Measurements from ENCODE around the gene CD209.
"Not testable (repeated sequence)": the region's sequence is repeated elsewhere in the genome, so short reads cannot be mapped to it uniquely, and the experiment has no call there.

Gene CD209

GRCh38 chr19:7746903-7747884 is at the start of gene CD209:
CD209 (minus strand) TSS chr19:7747534; CDS start chr19:7747511, 23 bp downstream.
- DNase-seq (ENCODE audit: low read depth), result no peak

GRCh38 chr19:7795555-7796161 is 48.3 kb upstream of the CD209 start:
- no peak for DNase-seq (ENCODE audit: low read depth)

GRCh38 chr19:7793493-7793892 is 46.2 kb upstream of the CD209 start:
- no peak for DNase-seq (ENCODE audit: low read depth)

DNA sequence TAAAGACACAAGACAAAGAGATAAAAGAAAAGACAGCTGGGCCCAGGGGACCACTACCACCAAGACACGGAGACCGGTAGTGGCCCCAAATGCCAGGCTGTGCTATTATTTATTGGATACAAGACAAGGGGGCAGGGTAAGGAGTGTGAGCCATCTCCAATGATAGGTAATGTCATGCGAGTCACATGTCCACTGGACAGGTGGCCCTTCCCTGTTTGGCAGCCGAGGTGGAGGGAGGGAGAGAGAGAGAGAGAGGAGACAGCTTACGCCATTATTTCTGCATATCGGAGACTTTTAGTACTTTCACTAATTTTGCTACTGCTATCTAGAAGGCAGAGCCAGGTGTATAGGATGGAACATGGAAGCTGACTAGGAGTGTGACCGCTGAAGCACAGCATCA is 45.4 kb upstream of the CD209 start:
- DNase-seq (ENCODE audit: low read depth), result not testable (repeated sequence)

DNA sequence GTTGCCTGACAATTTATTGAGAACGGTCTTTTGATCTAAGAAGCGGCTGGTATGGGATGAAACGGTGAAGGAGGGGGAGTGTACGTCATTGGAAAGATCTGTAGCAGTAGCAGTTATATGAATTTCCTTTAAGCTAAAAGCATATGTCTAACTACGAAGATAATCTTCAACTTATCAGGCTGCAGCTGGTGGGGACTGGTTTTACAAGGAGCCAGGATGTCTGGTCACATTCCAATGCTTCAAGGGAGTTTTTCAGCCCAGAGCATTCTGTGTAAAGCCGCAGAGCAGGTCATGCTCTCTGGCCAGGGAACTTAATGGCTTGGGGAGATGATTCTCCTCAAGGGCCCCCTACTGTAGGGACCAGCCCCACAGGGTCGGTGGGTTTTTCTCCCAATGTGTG is 44.9 kb upstream of the CD209 start:
- DNase-seq (ENCODE audit: low read depth), result no peak

DNA sequence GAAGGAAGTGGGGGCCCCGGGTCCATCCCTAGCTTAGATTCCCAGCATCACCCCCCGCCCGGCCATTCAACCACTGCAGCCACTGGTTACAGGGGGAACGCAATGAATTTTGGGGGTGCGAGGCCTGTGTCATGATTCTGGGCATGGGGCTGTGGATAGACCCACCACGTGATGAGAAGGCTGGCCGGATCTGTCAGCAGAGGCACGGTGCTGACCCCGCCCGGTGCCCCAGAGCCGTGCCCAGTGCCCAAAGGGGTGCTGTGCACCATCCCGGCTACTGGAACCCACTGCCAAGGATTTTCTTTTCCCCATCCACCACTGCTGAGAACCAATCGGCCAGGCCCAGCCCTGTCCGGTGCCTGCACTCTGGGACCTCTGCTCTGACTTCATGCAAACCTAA is 43.1 kb upstream of the CD209 start:
- DNase-seq (ENCODE audit: low read depth), result no peak

- DNase-seq (ENCODE audit: low read depth), result peak; percentile 15
These were observed 42.1 kb upstream of the CD209 start for GRCh38 chr19:7789447-7789846.

GRCh38 chr19:7788933-7789323 is 41.6 kb upstream of the CD209 start:
- DNase-seq (ENCODE audit: low read depth), result no peak

DNA sequence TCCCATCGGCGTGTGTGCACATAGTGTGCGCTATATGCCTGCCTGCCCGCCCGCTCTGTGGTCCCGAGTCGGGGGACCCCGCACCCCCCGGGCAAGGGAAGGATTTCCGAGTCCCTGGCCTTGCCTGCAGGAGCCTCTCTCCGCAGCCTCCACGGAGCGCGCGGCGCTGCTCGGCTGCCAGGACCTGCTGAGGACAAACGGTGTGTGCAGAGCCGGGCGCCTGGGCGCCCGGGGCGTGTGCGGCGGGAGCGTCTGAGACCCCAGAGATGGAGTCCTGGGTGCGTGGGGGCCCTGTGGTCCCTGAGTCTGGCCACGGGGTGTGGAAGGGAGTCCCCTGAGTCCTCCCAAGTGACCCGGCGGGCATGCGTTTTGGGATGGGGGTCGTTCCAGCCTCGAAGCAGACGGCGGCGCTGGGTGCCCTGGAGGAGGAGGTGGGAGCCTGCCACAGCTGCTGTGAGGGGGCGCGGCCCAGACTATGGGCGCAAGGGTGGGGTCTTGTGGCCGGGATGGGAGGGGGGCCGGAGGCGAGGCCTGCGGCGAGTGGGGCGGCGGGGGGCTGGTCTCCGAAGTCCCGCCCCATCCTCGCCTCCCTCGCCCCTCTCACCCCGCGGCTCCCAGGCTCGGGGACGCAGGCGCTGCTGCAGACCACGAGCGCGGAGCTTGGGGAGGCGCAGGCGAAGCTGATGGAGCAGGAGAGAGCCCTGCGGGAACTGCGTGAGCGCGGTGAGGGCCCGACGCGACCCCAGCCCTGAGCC is 41.0 kb upstream of the CD209 start:
- DNase-seq (ENCODE audit: low read depth), result no peak

GRCh38 chr19:7787602-7788177 is 40.4 kb upstream of the CD209 start:
- no peak for DNase-seq (ENCODE audit: low read depth)

DNA sequence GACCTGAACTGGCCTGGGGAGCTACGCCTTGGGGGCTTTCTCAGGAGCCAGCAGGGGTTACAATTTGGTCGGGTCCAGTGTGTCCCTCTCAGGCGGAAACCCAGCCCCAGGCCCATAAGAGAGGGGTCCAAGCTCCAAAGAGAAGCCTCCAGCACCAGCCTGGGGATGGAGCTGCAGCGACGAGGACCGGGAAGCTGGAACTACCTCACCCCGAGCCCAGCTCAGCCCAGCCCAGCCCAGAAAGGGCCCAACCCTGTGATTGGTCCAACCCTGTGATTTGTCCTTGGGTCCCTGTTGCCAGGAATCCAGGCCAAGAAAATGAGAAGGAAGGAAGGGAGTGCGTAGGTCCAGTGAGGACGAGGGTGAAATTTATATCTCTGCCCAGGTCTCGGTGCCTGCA is 39.8 kb upstream of the CD209 start:
- no peak for DNase-seq (ENCODE audit: low read depth)

DNA sequence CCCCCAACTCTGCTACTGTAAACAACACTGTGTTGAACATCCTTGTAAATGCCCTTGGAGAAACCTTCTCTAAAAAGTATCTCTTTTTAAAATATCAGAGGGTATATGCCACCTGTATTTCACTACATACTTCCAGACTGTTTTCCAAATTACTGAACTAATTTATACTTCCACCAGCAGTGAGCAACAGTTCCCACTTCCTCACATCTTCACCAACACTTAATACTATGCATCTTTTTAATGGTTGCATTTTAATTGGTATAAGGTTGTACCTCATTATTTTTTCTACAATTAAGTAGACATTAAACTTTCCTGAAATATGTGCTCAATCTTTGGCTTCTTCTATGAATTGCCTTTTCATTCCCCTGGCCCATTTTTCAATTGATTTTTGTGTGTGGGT is 37.5 kb upstream of the CD209 start:
- no peak for DNase-seq (ENCODE audit: low read depth)

GRCh38 chr19:7783991-7784423 is 36.7 kb upstream of the CD209 start:
- DNase-seq (ENCODE audit: low read depth), result no peak

GRCh38 chr19:7781157-7781556 is 33.8 kb upstream of the CD209 start:
- no peak for DNase-seq (ENCODE audit: low read depth)

GRCh38 chr19:7779631-7780486 is 32.5 kb upstream of the CD209 start:
- DNase-seq (ENCODE audit: low read depth), result no peak

DNA sequence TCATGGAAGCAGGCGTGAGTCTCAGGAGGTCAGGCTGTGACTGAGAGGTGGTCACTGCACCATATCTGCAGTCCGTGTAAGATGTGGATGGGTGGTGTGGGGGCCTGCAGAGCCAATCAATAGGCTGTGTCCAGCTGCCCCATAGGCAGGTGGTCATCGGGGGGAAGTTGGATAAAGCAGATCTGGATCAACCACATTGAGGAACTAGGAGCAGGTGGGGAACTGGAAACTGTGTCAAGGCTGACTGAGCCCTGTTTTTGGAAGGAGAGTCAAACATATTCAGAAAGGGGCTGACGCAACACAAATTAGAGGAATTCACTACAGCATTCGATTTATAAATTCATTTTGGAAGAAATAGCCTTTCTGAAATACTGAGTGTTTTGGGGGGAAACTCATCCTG is 30.7 kb upstream of the CD209 start:
- no peak for DNase-seq (ENCODE audit: low read depth)

DNA sequence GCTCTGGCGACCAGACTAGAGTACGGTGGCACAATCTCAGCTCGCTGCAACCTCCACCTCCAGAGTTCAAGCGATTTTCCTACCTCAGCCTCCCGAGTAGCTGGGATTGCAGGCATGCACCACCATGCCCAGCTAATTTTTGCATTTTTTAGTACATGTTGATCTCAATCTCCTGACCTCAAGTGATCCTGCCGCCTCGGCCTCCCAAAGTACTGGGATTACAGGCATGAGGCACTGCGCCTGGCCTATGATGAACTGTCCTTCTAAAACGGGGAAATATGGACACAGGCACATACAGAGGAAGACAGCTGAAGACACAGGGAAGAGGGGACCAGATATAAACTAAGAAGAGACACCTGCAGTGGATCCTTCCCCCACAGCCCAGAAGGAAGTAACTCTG is 28.4 kb upstream of the CD209 start:
- DNase-seq (ENCODE audit: low read depth), result no peak

DNA sequence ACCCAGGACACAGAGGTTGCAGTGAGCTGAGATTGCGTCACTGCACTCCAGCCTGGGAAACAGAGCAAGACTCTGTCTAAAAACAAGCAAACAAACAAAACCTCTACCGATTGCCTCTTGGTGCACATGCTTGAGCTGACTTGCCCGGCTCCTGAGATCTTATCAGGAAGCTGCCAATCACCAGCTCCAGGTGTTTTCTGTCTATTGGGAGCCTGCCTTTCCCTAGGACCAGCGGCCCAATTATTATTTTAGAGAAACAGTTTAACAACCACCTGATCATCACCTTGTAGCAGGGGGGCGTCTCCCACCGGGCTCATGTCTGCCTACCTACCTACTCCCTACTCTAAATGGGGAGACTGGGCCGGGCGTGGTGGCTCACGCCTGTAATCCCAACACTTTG is 26.5 kb upstream of the CD209 start:
- DNase-seq (ENCODE audit: low read depth), result no peak

GRCh38 chr19:7772752-7773291 is 25.5 kb upstream of the CD209 start:
- DNase-seq (ENCODE audit: low read depth), result no peak

DNA sequence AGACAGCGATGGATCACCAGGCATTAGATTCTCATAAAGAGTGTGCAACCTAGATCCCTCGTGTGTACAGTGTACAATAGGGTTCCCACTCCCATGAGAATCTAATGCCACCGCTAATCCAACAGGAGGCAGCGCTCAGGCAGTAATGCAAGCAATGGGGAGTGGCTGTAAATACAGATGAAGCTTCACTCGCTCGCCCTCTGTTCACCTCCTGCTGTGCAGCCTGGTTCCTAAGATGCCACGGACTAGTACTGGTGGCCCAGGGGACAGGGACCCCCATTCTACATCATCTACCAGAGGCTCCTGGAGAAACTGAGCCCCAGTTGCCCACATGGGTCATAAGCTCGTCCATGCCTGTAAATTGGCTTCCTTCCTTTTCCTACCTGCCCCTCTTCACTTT is 23.7 kb upstream of the CD209 start:
- DNase-seq (ENCODE audit: low read depth), result no peak

DNA sequence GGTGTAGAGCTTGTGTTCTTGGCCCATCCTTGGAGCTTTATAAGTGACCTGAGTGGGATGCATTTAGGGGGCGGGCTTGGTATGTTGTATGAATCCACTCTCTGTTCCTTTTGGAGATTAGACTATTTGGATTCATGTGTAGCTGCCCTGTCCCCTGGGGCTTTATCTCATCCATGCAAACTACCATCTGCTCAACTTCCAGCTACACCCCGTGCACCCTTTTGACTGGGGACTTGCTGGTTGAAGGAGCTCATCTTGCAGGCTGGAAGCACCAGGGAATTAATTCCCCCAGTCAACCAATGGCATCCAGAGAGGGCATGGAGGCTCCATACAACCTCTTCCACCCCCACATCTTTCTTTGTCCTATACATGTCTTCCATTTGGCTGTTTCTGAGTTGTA is 21.8 kb upstream of the CD209 start:
- DNase-seq (ENCODE audit: low read depth), result no peak

Measured in stimulated activated CD8-positive, alpha-beta memory T cell treated with anti-CD3 and anti-CD28 coated beads, Interleukin-12 subunit alpha, Interleukin-12 subunit beta, amount 100 ng/mL, for 4 hours (primary cell).